Left lobe of liver (tissue), 2 donors: Measurements from ENCODE around the gene ZNF598. TPM values are rescaled to one million over a fixed set of nuclear protein-coding genes. Genes with fewer than 3 reads are reported as not detected.

Experiments
- ATAC-seq: fragments of 200-7000 bp; cut with Tn5 transposase; one replicate; pipeline ENCODE4 v1.9.1; 2020; ENCODE audit warnings: mild to moderate bottlenecking, moderate library complexity
- DNase-seq: peaks from one replicate; pipeline ENCODE4 v3.0.0-alpha.2; 2020; ENCODE audit warnings: low spot score
- total RNA-seq: library from RNA; stranded (reverse); gene quantifications from one replicate; pipeline ENCODE4 v1.2.1, GENCODE V29; 2021
- donor health status: DM: no; HTN: no; CAD: no; lungs with moderate emphysema.
- donor health status: DM: no; HTN: yes; CAD: no.

The ZNF598 gene
- 29.9 TPM for total RNA-seq

- peak; percentile 86 for ATAC-seq
- DNase-seq: peak; percentile 83
These were observed at the start of gene ZNF598 for GRCh38 chr16:2009791-2010510. ZNF598 (minus strand) TSS chr16:2009821.

- no peak for ATAC-seq
- no peak for DNase-seq
These were observed 49.3 kb upstream of the ZNF598 start for GRCh38 chr16:2058872-2059271.

- ATAC-seq: no peak
- no peak for DNase-seq
These were observed 48.8 kb upstream of the ZNF598 start for GRCh38 chr16:2058420-2058819.

GRCh38 chr16:2057438-2057837 is 47.8 kb upstream of the ZNF598 start:
- DNase-seq: no peak
- no peak for ATAC-seq

- DNase-seq: peak; percentile 65
- ATAC-seq: peak; percentile 81
These were observed 47.2 kb upstream of the ZNF598 start for GRCh38 chr16:2056681-2057407.

GRCh38 chr16:2056077-2056476 is 46.5 kb upstream of the ZNF598 start:
- ATAC-seq: peak; percentile 84
- peak; percentile 73 for DNase-seq

- ATAC-seq: peak; percentile 14
These were observed 45.1 kb upstream of the ZNF598 start for GRCh38 chr16:2054543-2055245.

GRCh38 chr16:2053897-2054296 is 44.3 kb upstream of the ZNF598 start:
- ATAC-seq: no peak
- no peak for DNase-seq

More at GRCh38 chr16:2054543-2055245, 45.1 kb upstream of the ZNF598 start:
- DNase-seq: no peak

- DNase-seq (no peak), ATAC-seq (no peak)
These were observed 43.6 kb upstream of the ZNF598 start for GRCh38 chr16:2053211-2053610.

- peak; percentile 11 for ATAC-seq
- no peak for DNase-seq
These were observed 38.5 kb upstream of the ZNF598 start for GRCh38 chr16:2048116-2048543.

GRCh38 chr16:2047330-2048115 is 37.9 kb upstream of the ZNF598 start, which contains the start of the genes NTHL1 and TSC2:
NTHL1 (minus strand) TSS chr16:2047834; CDS start chr16:2047823, 11 bp downstream.
TSC2 (plus strand) TSS chr16:2047985; CDS start chr16:2048616, 631 bp downstream.
- ATAC-seq (peak; percentile 92), DNase-seq (peak; percentile 98)

GRCh38 chr16:2046893-2047329 is 37.3 kb upstream of the ZNF598 start:
- DNase-seq (no peak), ATAC-seq (no peak)

- no peak for DNase-seq
These were observed 36.6 kb upstream of the ZNF598 start for GRCh38 chr16:2045965-2046892.

GRCh38 chr16:2044541-2044940 is 34.9 kb upstream of the ZNF598 start:
- ATAC-seq: no peak
- DNase-seq: no peak

More at GRCh38 chr16:2045965-2046892, 36.6 kb upstream of the ZNF598 start:
- ATAC-seq: no peak

GRCh38 chr16:2043667-2044451 is 34.2 kb upstream of the ZNF598 start:
- DNase-seq (no peak), ATAC-seq (no peak)

GRCh38 chr16:2042986-2043666 is 33.5 kb upstream of the ZNF598 start:
- ATAC-seq (no peak), DNase-seq (no peak)

GRCh38 chr16:2042171-2042985 is 32.8 kb upstream of the ZNF598 start:
- peak; percentile 87 for DNase-seq
- ATAC-seq: peak; percentile 25
